HG03196 (cell line): ENCODE data around the gene ESYT1.
"Not testable (repeated sequence)": the region's sequence is repeated elsewhere in the genome, so short reads cannot be mapped to it uniquely, and the experiment has no call there.

Experiments used
- ATAC-seq: cut with Tn5 transposase; IDR thresholded peaks from one replicate; pipeline ENCODE4 v1.9.1; 2021; ENCODE audit not compliant: unreplicated experiment

Gene ESYT1

DNA sequence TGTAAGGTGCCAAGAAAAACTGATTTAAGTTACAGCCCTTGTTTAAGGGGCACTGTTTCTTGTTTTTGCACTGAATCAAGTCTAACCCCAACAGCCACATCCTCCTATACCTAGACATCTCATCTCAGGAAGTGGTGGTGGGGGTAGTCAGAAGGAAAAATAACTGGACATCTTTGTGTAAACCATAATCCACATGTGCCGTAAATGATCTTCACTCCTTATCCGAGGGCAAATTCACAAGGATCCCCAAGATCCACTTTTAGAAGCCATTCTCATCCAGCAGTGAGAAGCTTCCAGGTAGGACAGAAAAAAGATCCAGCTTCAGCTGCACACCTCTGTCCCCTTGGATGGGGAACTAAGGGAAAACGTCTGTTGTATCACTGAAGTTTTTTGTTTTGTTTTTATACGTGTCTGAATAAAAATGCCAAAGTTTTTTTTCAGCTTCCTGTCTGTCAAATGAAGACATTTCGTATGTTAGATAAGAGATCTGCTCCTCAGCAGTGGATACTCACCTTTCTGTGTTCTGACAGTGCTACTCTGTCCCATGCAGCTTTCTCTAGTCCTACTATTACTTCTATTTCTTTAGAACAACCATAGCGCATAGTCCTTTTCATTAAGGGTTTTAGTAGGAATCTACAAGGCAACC is 24.9 kb upstream of the ESYT1 start:
- ATAC-seq, result no peak

DNA sequence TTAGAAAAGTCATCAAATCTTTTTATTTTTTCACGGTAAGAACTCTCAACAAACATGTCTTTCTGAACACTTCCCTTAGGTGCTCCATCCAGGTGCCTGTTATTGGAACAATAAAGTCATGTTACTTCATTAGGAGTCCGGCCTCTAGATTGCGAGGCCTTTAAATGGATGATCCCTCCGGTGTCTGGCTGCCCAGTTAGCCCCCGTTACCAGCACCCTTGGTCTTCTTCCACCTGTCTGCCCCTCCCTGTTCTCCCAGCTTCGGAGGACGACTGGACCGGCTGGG is 24.3 kb upstream of the ESYT1 start:
- ATAC-seq, result no peak

- ATAC-seq, result peak; percentile 96
Measured at GRCh38 chr12:56104109-56104814, 23.8 kb upstream of the ESYT1 start, which contains the start of gene PA2G4. Gene PA2G4 (plus strand): TSS chr12:56104559. CDS start chr12:56104738, 179 bp downstream.

- peak; percentile 16 for ATAC-seq
Measured at GRCh38 chr12:56104815-56105608, 23.1 kb upstream of the ESYT1 start.

DNA sequence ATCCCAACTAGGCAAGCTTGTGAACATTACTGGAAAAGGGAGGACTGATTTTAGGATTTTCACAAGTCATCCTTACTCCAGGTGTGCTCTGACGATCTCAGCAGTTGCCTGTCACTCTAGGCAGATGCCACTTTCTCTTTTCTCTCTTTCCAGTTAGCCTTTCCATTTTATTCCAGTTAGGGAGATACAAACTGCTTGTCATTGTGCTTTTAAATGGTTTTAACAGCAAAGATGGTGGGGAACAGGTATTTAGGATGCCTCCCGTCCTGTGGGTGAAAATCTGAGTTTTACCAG is 22.5 kb upstream of the ESYT1 start:
- no peak for ATAC-seq

GRCh38 chr12:56107242-56107641 is 20.8 kb upstream of the ESYT1 start:
- no peak for ATAC-seq

GRCh38 chr12:56110571-56110970 is 17.5 kb upstream of the ESYT1 start:
- no peak for ATAC-seq

DNA sequence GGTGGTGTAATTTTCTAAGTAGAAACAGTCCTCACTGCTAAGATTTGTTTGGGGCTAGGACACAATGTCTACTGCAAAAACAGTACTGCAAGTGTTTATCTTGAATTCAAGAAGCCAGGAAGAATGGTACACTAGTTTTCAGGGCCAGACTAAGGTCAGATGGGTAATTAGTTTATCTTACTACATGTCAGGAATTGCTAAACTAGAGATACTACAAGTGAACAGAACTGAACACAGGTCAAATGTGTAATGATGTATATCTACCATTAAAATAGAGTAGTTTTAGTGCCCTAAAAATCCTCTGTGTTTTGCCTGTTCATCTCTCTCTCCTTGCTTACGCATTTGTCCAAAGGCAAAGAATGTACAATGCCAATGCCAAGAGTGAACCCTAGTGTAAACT is 14.0 kb upstream of the ESYT1 start:
- ATAC-seq, result no peak

- ATAC-seq, result no peak
Measured at GRCh38 chr12:56115329-56115728, 12.7 kb upstream of the ESYT1 start.

DNA sequence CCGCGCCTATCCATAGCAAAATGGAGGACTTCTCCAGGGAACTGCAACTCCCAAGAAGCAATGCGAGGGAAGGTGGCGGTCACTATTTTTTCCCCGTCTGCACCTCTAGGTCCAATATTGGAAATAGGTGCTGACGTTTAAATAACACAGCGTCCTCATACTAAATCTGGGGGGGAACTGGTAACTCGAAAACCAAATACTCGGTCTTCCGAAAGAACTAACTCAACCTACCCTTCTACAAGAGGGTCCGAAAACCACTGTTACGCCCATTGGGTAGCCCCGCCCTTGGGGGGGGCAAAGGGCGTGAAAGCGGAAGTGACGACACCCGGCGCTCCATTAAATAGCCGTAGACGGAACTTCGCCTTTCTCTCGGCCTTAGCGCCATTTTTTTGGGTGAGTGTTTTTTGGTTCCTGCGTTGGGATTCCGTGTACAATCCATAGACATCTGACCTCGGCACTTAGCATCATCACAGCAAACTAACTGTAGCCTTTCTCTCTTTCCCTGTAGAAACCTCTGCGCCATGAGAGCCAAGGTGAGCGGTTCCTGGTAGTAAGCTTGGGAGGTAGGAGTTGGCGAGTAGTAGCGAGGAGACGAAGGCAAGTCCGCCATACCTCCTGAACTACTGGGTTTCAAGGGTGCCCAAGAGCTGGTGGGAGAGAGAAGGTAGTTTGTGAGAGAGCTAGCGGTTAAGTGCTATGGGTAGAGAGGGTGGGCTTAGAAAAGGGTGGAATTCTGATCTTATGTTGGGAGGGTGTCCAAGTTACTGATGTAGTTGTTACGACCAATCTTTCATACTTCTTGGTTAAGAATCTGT is 11.6 kb upstream of the ESYT1 start, which contains the start of gene RPL41:
RPL41 (plus strand) TSS at position 367 of the 815 bp plus-strand sequence.
- peak; percentile 40 for ATAC-seq

DNA sequence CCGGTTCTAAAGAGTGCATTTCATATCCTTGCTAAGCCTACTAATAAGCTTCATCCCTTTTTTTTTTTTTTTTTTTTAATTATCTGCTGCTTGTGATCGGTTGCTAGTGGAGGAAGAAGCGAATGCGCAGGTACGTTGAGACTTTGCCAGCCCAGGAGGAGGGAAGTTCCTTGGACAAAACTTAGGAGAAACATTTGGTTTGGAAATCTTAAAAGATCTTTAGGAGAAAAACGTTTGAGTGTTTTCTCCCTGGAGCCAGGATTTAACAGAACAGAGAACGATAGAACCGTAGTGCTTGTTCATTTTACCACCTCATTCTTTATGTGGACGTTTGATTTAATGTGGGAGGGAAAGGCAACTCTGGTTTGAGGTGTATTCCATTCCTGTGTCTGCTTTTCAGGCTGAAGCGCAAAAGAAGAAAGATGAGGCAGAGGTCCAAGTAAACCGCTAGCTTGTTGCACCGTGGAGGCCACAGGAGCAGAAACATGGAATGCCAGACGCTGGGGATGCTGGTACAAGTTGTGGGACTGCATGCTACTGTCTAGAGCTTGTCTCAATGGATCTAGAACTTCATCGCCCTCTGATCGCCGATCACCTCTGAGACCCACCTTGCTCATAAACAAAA is 10.9 kb upstream of the ESYT1 start:
- not testable (repeated sequence) for ATAC-seq

- ATAC-seq, result peak; percentile 83
Measured at GRCh38 chr12:56117778-56118687, 10.0 kb upstream of the ESYT1 start, which contains the start of gene ZC3H10. Gene ZC3H10 (plus strand): TSS chr12:56118266. CDS start chr12:56120563, 2,297 bp downstream.

DNA sequence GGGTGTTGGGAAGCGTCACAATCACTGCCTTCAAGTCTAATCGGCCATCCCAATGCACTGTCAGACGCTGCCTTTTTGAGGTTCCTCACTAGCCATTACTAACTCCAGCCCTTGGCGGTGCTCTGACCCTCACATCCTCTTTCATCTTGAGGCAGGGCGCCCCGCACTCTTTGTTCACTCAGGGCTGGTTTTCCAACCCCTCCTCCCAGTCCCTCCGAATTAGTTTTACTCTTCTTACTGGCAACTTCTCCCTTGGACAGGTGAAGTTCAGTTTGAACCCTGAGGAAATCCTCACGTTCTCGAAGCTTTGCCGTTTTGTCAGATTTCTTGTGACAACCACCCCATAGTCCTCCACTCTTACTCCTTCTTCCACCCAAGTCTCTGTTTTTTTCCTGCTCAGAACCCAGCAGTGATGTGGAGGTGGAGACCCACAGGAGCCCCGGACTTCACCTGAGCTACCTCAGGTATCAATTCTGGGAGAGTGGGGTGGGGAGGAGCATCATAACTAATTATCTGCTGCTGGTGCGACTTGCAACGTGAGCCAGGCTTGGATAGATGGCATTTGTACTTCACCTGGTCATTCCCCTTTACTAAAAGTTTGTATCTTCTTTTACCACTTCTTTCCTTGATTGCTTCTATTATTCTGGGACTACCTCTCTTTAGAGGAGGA is 9.2 kb upstream of the ESYT1 start:
- peak; percentile 5 for ATAC-seq

DNA sequence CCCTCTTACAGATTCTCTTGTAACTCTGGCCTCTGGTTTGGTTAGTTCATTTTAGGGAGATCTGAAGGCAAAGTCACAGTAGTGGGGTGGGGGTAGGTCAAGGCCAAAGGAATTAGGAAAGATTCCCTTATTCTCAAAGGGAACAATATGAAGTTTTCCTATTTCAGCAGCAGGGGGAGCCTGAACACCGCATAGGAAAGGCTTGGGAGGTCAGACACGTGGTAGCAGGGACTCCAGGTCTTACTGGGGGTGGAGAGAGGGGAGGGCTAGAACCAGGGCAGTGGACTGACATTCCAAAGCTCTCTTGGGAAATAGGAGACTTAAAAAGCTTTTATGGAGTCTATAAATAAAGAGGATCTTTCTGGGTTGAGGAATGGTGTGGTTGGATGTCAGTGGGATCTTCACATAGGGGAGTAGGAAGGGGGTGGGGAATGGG is 8.7 kb upstream of the ESYT1 start:
- no peak for ATAC-seq

GRCh38 chr12:56120158-56120846 is 7.8 kb upstream of the ESYT1 start:
- ATAC-seq, result no peak

DNA sequence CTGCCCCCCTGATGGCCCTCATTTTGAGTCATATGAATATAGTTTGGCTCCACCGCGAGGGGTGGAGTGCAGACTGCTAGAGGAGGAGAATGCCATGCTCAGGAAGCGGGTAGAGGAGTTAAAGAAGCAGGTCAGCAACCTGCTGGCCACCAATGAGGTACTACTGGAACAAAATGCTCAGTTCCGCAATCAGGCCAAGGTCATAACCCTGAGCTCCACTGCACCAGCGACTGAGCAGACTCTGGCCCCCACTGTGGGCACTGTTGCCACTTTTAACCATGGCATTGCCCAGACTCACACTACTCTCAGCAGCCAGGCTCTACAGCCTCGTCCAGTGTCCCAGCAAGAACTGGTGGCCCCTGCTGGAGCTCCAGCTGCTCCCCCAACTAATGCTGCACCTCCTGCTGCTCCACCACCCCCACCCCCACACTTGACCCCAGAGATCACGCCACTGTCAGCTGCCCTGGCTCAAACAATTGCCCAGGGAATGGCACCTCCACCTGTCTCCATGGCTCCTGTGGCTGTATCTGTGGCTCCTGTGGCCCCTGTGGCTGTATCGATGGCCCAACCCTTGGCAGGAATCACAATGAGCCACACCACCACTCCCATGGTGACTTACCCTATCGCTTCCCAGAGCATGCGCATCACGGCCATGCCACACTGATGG is 6.7 kb upstream of the ESYT1 start:
- no peak for ATAC-seq

- ATAC-seq, result no peak
Measured at GRCh38 chr12:56122637-56123036, 5.4 kb upstream of the ESYT1 start.

- no peak for ATAC-seq
Measured at GRCh38 chr12:56124133-56124532, 3.9 kb upstream of the ESYT1 start.
